ENCODE measurements around the gene GP9. TPM values are rescaled to one million over a fixed set of nuclear protein-coding genes. Genes with fewer than 3 reads are reported as not detected.
"Not testable (repeated sequence)": the region's sequence is repeated elsewhere in the genome, so short reads cannot be mapped to it uniquely, and the experiment has no call there.

Gene GP9
- polyA plus RNA-seq, 1 of the 3 experiments (the other 2 are of a cell fraction) = not detected

GRCh38 chr3:129068291-129068886, 7.8 kb downstream of the GP9 start:
- no peaks in the 10 kb centered on the region for H3K9me3 ChIP-seq
- no peak overlapping the region for H3K4me3 ChIP-seq (ENCODE audit: low read depth in 2 of 2, low read length in 1 of 2)
- ChIA-PET CTCF (interaction anchor here (1.1 to 3.6 kb wide), 3 partner anchors 15 to 98 kb away, joined by 10 to 24 read pairs (median 10); no protein-coding TSS in a partner anchor), POLR2A (no interaction called here)
- no peaks in the 10 kb centered on the region for H3F3A ChIP-seq (replicated peaks; ENCODE audit: insufficient read depth)
- DNase-seq = no peak
- H2AFZ ChIP-seq (ENCODE audit: low read depth) = no peak overlapping the region
- no peaks in the 10 kb centered on the region for H4K20me1 ChIP-seq (ENCODE audit: insufficient read depth)
- H3K4me2 ChIP-seq = no peak overlapping the region
- WGBS (ENCODE audit: low lambda C conversion rate) = 72% methylated on average over 14 of the region's 44 CpGs
- H3K4me1 ChIP-seq (ENCODE audit: control insufficient read depth in 1 of 2, insufficient read depth in 2 of 2, low read depth in 1 of 2, low read length in 1 of 2) = no peaks in the 10 kb centered on the region; a peak in 1 of 4 replicates
- no peak overlapping the region for H3K27ac ChIP-seq (ENCODE audit: low read depth in 2 of 2, low read length in 1 of 2)
- H3K9ac ChIP-seq = no peak overlapping the region
- no peaks in the 10 kb centered on the region; the same call in 1 of the 2 replicates for H3K27me3 ChIP-seq (ENCODE audit: insufficient read depth)
- H3K36me3 ChIP-seq (replicated peaks in 1 of 2; ENCODE audit: control insufficient read depth in 1 of 2, insufficient read depth in 2 of 2, low read length in 1 of 2) = no peaks in the 10 kb centered on the region
- no peaks in the 10 kb centered on the region for H3K9me2 ChIP-seq
- TF ChIP-seq USF2 (IDR thresholded peaks at IDR 0.05; ENCODE audit: borderline replicate concordance, low read depth, low read length) (no peak), PBX3 (IDR thresholded peaks at IDR 0.05) (no peak), GABPA (IDR thresholded peaks at IDR 0.05; ENCODE audit: low read depth) (no peak), SMC3 (IDR thresholded peaks at IDR 0.05; ENCODE audit: low read depth, low read length) (no peak), NFIC (IDR thresholded peaks at IDR 0.05; ENCODE audit: borderline replicate concordance) (no peak), TEAD4 (IDR thresholded peaks at IDR 0.05; ENCODE audit: borderline replicate concordance, insufficient read depth) (no peak), REST (IDR thresholded peaks at IDR 0.05; ENCODE audit: low read depth, low read length) (no peak)
- H3K79me2 ChIP-seq (ENCODE audit: insufficient read depth) = no peaks in the 10 kb centered on the region

GRCh38 chr3:129069313-129070085, 8.9 kb downstream of the GP9 start:
- POLR2A ChIA-PET = not testable (repeated sequence)
- CTCF ChIA-PET = interaction anchor here (1.1 to 4.2 kb wide), 3 partner anchors 16 to 99 kb away, joined by 10 to 23 read pairs (median 10); no protein-coding TSS in a partner anchor

More at GRCh38 chr3:129069313-129070085, 8.9 kb downstream of the GP9 start:
- not testable (repeated sequence) for H3K4me2 ChIP-seq; H3K27ac ChIP-seq (ENCODE audit: low read depth in 2 of 2, low read length in 1 of 2); H3K9me3 ChIP-seq; H3K36me3 ChIP-seq (replicated peaks in 1 of 2; ENCODE audit: control insufficient read depth in 1 of 2, insufficient read depth in 2 of 2, low read length in 1 of 2); H3K27me3 ChIP-seq (ENCODE audit: insufficient read depth); H2AFZ ChIP-seq (ENCODE audit: low read depth); H3K9me2 ChIP-seq; H4K20me1 ChIP-seq (ENCODE audit: insufficient read depth); H3K79me2 ChIP-seq (ENCODE audit: insufficient read depth); H3K4me3 ChIP-seq (ENCODE audit: low read depth in 2 of 2, low read length in 1 of 2); H3K9ac ChIP-seq; DNase-seq; H3K4me1 ChIP-seq (ENCODE audit: control insufficient read depth in 1 of 2, insufficient read depth in 2 of 2, low read depth in 1 of 2, low read length in 1 of 2); H3F3A ChIP-seq (replicated peaks; ENCODE audit: insufficient read depth)
- 73% methylated on average over 13 of the region's 13 CpGs for WGBS (ENCODE audit: low lambda C conversion rate)
